Keratinocyte (primary cell): ENCODE measurements around the gene UBE2L6. TPM values are rescaled to one million over a fixed set of nuclear protein-coding genes. Genes with fewer than 3 reads are reported as not detected.

Experiments used
- DNase-seq: peaks from one replicate; pipeline ENCODE4 v3.0.0-alpha.2; 2011; ENCODE audit warnings: low read depth, missing footprints, low spot score
- FAIRE-seq: peaks from 2 replicates; lab custom pipeline; 2011; peaks lifted over from hg19 to GRCh38; lab: Jason Lieb, UNC
- H2AFZ ChIP-seq: 2 replicates; pipeline ENCODE4 v1.6.0; 2012; ENCODE audit warnings: low read length, control low read depth, inconsistent platforms; ENCODE audit not compliant: control insufficient read depth
- H3K27ac ChIP-seq: 2 replicates; pipeline ENCODE4 v1.5.1; 2011; ENCODE audit warnings: low read length; ENCODE audit not compliant: control insufficient read depth, insufficient read depth
- H3K27me3 ChIP-seq: 3 replicates; pipeline ENCODE4 v1.6.0; 2011; ENCODE audit warnings: low read length; ENCODE audit not compliant: control insufficient read depth, insufficient read depth; ENCODE audit errors: extremely low read depth
- H3K36me3 ChIP-seq, 2 experiments: 2 replicates in 1 of 2; 3 replicates in 1 of 2; pipeline ENCODE4 v1.5.1; 2011; ENCODE audit warnings: low read length in 2 of 2, mild to moderate bottlenecking in 1 of 2; ENCODE audit not compliant: control insufficient read depth in 2 of 2, insufficient read depth in 2 of 2; ENCODE audit errors: extremely low read depth in 1 of 2
- H3K4me1 ChIP-seq: 3 replicates; pipeline ENCODE4 v1.5.1; 2011; ENCODE audit warnings: low read length; ENCODE audit not compliant: control insufficient read depth, insufficient read depth; ENCODE audit errors: extremely low read depth
- H3K4me2 ChIP-seq: 3 replicates; pipeline ENCODE4 v1.6.0; 2011; ENCODE audit warnings: low read depth, low read length; ENCODE audit not compliant: control insufficient read depth, insufficient read depth; ENCODE audit errors: extremely low read depth
- H3K4me3 ChIP-seq, 3 experiments: fragments of 200-600 bp in 1 of 3; sonication (generic) in 1 of 3; 2 replicates in 2 of 3; 3 replicates in 1 of 3; pipeline ENCODE4 v1.5.1; 2011 to 2016; ENCODE audit warnings: low read length in 3 of 3, mild to moderate bottlenecking in 3 of 3, control low read depth in 2 of 3, inconsistent platforms in 1 of 3, low read depth in 1 of 3, mixed read lengths in 1 of 3, mixed run types in 1 of 3, moderate library complexity in 1 of 3; ENCODE audit not compliant: control insufficient read depth in 2 of 3, insufficient read depth in 2 of 3; ENCODE audit errors: extremely low read depth in 1 of 3
- H3K79me2 ChIP-seq: 2 replicates; pipeline ENCODE4 v1.6.0; 2012; ENCODE audit warnings: low read length; ENCODE audit not compliant: control insufficient read depth, insufficient read depth
- H3K9ac ChIP-seq: 3 replicates; pipeline ENCODE4 v1.6.0; 2011; ENCODE audit warnings: low read length; ENCODE audit not compliant: control insufficient read depth, insufficient read depth; ENCODE audit errors: extremely low read depth
- H3K9me1 ChIP-seq: 3 replicates; pipeline ENCODE4 v1.6.0; 2011; ENCODE audit warnings: low read length; ENCODE audit not compliant: control insufficient read depth, insufficient read depth; ENCODE audit errors: extremely low read depth
- H3K9me3 ChIP-seq: 2 replicates; pipeline ENCODE4 v1.5.1; 2012; ENCODE audit warnings: low read depth, low read length; ENCODE audit not compliant: control insufficient read depth
- H4K20me1 ChIP-seq: 3 replicates; pipeline ENCODE4 v1.6.0; 2011; ENCODE audit warnings: low read length; ENCODE audit not compliant: control insufficient read depth, insufficient read depth; ENCODE audit errors: extremely low read depth
- EZH2 ChIP-seq: IDR thresholded peaks from one replicate; pipeline ENCODE4 v1.6.1; 2012; ENCODE audit warnings: inconsistent platforms, mild to moderate bottlenecking, low read length, moderate library complexity
- dilution Hi-C: fragments of 300-500 bp; cut with MboI; formaldehyde crosslinking; loops from one replicate; pipeline ENCODE4 v1.7.0; 2020; ENCODE audit warnings: low sequenced_read_pairs; ENCODE audit not compliant: extremely low pct_ligation_motif_present
- polyA plus RNA-seq, 5 experiments: library from polyadenylated mRNA; depleted of rRNA in 3 of 5; stranded (reverse) in 3 of 5; stranded (forward) in 1 of 5; unstranded in 1 of 5; fragments of >200 nt; gene quantifications; 1 replicate in 1 of 5; 2 replicates in 3 of 5; 3 replicates in 1 of 5; pipeline versions ENCODE4 v1.2.1 to v1.2.3, GENCODE V29; 2011 to 2012; ENCODE audit warnings: missing spikeins in 2 of 5, low read depth in 1 of 5, low replicate concordance in 1 of 5
- TF ChIP-seq, protein P1 (sequence below), 3 experiments: IDR thresholded peaks in 1 of 3; conservative IDR thresholded peaks in 1 of 3; optimal IDR thresholded peaks in 1 of 3; 2 replicates in 2 of 3; 3 replicates in 1 of 3; pipeline versions ENCODE3 to v1.5.1; 2011; ENCODE audit warnings: low read length in 3 of 3, mild to moderate bottlenecking in 3 of 3, moderate library complexity in 2 of 3, control low read depth in 1 of 3, inconsistent platforms in 1 of 3; ENCODE audit not compliant: insufficient read depth in 2 of 3; ENCODE audit errors: extremely low read depth in 1 of 3

Gene UBE2L6
- polyA plus RNA-seq, 1 donor (not counting 4 experiments of a cell fraction or from before 2014, with no cell fraction given): 56.6 TPM

GRCh38 chr11:57506522-57506921 lies 61.0 kb downstream of the UBE2L6 start:
- H3K9ac ChIP-seq: no peak overlapping the region
- TF ChIP-seq EZH2: no peak
- H3K27ac ChIP-seq: no peak overlapping the region
- H3K36me3 ChIP-seq: no peaks in the 10 kb centered on the region
- no peak overlapping the region for H3K4me3 ChIP-seq
- no peak for FAIRE-seq
- H3K27me3 ChIP-seq: no peaks in the 10 kb centered on the region
- H3K9me1 ChIP-seq: no peaks in the 10 kb centered on the region
- H4K20me1 ChIP-seq: no peaks in the 10 kb centered on the region
- dilution Hi-C loops: no loop called here
- no peak overlapping the region for H2AFZ ChIP-seq
- H3K79me2 ChIP-seq: no peaks in the 10 kb centered on the region
- no peak for DNase-seq
- H3K4me1 ChIP-seq: no peaks in the 10 kb centered on the region
- no peaks in the 10 kb centered on the region for H3K9me3 ChIP-seq
- no peak overlapping the region for H3K4me2 ChIP-seq

DNA sequence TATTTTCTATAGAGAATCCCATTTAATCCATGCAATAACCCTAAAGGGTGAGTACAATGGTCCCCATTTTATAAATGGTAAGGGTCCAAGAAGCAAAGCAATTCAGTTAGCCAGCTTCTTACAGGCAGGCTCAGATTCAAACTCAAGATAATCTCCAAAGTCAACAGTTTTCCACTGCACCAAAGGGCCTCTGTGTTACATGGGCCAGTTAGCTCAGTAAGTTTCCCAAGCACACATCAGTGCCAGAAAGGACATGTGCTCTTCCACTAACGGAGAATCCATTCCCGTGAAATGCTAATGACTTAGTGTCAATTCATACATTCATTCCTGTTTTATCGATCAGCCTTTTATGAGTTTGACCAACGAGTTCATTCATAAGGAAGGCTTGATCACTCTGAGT lies 63.0 kb downstream of the UBE2L6 start:
- no peak for TF ChIP-seq EZH2
- TF ChIP-seq, protein P1, sequence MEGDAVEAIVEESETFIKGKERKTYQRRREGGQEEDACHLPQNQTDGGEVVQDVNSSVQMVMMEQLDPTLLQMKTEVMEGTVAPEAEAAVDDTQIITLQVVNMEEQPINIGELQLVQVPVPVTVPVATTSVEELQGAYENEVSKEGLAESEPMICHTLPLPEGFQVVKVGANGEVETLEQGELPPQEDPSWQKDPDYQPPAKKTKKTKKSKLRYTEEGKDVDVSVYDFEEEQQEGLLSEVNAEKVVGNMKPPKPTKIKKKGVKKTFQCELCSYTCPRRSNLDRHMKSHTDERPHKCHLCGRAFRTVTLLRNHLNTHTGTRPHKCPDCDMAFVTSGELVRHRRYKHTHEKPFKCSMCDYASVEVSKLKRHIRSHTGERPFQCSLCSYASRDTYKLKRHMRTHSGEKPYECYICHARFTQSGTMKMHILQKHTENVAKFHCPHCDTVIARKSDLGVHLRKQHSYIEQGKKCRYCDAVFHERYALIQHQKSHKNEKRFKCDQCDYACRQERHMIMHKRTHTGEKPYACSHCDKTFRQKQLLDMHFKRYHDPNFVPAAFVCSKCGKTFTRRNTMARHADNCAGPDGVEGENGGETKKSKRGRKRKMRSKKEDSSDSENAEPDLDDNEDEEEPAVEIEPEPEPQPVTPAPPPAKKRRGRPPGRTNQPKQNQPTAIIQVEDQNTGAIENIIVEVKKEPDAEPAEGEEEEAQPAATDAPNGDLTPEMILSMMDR (optimal IDR thresholded peaks at IDR 0.05 in 1 of 3, IDR thresholded peaks at IDR 0.05 in 1 of 3, conservative IDR thresholded peaks at IDR 0.05 in 1 of 3; ENCODE audit: extremely low read depth in 1 of 3, insufficient read depth in 2 of 3, low read length in 3 of 3): no peak
- dilution Hi-C loops: no loop called here
- no peak for FAIRE-seq

DNA sequence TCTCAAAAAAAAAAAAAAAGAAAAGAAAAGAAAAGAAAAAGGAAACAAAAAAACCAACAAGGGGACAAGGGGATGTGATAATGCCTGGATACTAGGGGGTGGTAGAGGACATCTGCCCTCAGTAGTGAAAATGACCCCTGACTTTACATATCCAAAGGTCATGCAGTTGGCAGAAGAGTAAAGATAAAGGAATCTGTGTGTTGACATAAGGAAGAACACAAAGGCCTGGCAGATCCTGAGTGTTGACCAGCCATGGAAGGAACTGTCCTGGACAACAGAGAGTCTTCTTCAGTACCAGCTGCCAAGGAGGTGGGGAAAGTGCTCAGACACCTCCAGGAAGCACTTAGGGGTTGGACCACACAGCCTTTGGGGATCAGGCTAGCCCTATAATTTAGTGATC lies 64.6 kb downstream of the UBE2L6 start:
- dilution Hi-C loops: no loop called here
- Histone ChIP-seq H3K9me1 (no peaks in the 10 kb centered on the region), H3K4me1 (peaks cover 9% of the 10 kb centered on the region), H3K9ac (no peak overlapping the region), H3K79me2 (no peaks in the 10 kb centered on the region), H3K27me3 (no peaks in the 10 kb centered on the region), H3K4me2 (no peak overlapping the region), H2AFZ (no peak overlapping the region), H3K9me3 (no peaks in the 10 kb centered on the region), H3K4me3 (no peak overlapping the region), H3K27ac (no peak overlapping the region), H3K36me3 (no peaks in the 10 kb centered on the region), H4K20me1 (no peaks in the 10 kb centered on the region)
- FAIRE-seq (no peak), DNase-seq (no peak)
- TF ChIP-seq, protein P1 (optimal IDR thresholded peaks at IDR 0.05 in 1 of 3, IDR thresholded peaks at IDR 0.05 in 1 of 3, conservative IDR thresholded peaks at IDR 0.05 in 1 of 3; ENCODE audit: extremely low read depth in 1 of 3, insufficient read depth in 2 of 3, low read length in 3 of 3): no peak
- no peak for TF ChIP-seq EZH2

More for the DNA sequence above, 63.0 kb downstream of the UBE2L6 start:
- no peaks in the 10 kb centered on the region for H3K9me3 ChIP-seq
- H3K9ac ChIP-seq: no peak overlapping the region
- H3K27me3 ChIP-seq: no peaks in the 10 kb centered on the region
- no peak overlapping the region for H3K4me2 ChIP-seq
- no peaks in the 10 kb centered on the region for H4K20me1 ChIP-seq
- no peak for DNase-seq
- no peak overlapping the region for H3K4me3 ChIP-seq
- no peak overlapping the region for H2AFZ ChIP-seq
- no peak overlapping the region for H3K27ac ChIP-seq
- H3K9me1 ChIP-seq: no peaks in the 10 kb centered on the region
- H3K4me1 ChIP-seq: peaks cover 5% of the 10 kb centered on the region
- no peaks in the 10 kb centered on the region for H3K36me3 ChIP-seq
- no peaks in the 10 kb centered on the region for H3K79me2 ChIP-seq
